A673 (cell line): ENCODE data around the gene ZBTB34.

Experiments used
- EZH2 ChIP-seq: fragments of 200-600 bp; sonication (generic); IDR thresholded peaks from 2 replicates; pipeline ENCODE4 v1.6.1; 2017; ENCODE audit warnings: borderline replicate concordance, low read depth, mild to moderate bottlenecking, mixed read lengths, antibody characterized with exemption, low read length; ENCODE audit not compliant: poor library complexity, severe bottlenecking
- TF ChIP-seq, protein P1 (sequence below): fragments of 300-800, 200-600 bp; sonication (generic); conservative IDR thresholded peaks from 2 replicates; pipeline ENCODE4 v1.5.1; 2017; ENCODE audit warnings: low read depth, mild to moderate bottlenecking, antibody characterized with exemption, low read length, moderate library complexity, mixed read lengths

DNA sequence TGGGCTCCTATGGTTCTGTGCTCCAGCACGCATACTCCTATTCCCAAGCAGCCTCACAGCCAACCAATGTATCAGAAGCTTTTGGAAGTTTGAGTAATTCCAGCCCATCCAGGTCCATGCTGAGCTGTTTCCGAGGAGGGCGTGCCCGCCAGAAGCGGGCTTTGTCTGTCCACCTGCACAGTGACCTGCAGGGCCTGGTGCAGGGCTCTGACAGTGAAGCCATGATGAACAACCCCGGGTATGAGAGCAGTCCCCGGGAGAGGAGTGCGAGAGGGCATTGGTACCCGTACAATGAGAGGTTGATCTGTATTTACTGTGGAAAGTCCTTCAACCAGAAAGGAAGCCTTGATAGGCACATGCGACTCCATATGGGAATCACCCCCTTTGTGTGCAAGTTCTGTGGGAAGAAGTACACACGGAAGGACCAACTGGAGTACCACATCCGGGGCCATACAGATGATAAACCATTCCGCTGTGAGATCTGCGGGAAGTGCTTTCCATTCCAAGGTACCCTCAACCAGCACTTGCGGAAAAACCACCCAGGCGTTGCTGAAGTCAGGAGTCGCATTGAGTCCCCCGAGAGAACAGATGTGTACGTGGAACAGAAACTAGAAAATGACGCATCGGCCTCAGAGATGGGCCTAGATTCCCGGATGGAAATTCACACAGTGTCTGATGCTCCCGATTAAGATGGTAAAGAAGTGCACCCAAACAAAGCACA lies 19.9 kb downstream of the ZBTB34 start:
- TF ChIP-seq EZH2: no peak
- TF ChIP-seq, protein P1, sequence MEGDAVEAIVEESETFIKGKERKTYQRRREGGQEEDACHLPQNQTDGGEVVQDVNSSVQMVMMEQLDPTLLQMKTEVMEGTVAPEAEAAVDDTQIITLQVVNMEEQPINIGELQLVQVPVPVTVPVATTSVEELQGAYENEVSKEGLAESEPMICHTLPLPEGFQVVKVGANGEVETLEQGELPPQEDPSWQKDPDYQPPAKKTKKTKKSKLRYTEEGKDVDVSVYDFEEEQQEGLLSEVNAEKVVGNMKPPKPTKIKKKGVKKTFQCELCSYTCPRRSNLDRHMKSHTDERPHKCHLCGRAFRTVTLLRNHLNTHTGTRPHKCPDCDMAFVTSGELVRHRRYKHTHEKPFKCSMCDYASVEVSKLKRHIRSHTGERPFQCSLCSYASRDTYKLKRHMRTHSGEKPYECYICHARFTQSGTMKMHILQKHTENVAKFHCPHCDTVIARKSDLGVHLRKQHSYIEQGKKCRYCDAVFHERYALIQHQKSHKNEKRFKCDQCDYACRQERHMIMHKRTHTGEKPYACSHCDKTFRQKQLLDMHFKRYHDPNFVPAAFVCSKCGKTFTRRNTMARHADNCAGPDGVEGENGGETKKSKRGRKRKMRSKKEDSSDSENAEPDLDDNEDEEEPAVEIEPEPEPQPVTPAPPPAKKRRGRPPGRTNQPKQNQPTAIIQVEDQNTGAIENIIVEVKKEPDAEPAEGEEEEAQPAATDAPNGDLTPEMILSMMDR: no peak
